LHCN-M2 (cell line): ENCODE measurements around the gene ARHGAP42. TPM values are rescaled to one million over a fixed set of nuclear protein-coding genes. Genes with fewer than 3 reads are reported as not detected.
A peak's percentile ranks its signal among the peaks of the same experiment; 100 is the strongest.

Experiments
- DNase-seq: peaks from one replicate; pipeline ENCODE4 v3.0.0-alpha.2; 2012; ENCODE audit warnings: low read depth
- total RNA-seq: library from RNA; depleted of rRNA; stranded (reverse); fragments of >200 nt; gene quantifications from 2 replicates; pipeline ENCODE4 v1.2.3, GENCODE V29; 2014

Gene ARHGAP42
- total RNA-seq, 1 experiment from 2014 or later: 10.3 TPM

DNA sequence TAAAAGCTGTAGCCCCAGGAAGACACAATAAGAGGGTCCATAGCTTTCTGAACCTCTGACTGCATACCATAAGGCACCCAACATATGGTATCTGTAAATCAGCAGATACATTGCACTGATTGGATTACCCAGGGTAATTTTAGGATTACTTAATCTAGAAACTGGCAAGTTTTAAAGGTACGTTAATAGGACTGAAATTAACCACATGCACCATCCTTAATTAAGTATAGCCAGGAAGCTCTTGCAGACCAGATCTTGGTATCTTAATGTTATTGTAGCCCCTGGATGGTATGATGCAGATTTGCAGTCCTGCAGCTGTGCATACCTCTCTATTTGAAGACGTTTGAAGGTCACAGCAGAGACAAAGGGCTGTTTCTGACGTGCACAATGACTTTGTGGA is 72.8 kb downstream of the ARHGAP42 start:
- no peak for DNase-seq

DNA sequence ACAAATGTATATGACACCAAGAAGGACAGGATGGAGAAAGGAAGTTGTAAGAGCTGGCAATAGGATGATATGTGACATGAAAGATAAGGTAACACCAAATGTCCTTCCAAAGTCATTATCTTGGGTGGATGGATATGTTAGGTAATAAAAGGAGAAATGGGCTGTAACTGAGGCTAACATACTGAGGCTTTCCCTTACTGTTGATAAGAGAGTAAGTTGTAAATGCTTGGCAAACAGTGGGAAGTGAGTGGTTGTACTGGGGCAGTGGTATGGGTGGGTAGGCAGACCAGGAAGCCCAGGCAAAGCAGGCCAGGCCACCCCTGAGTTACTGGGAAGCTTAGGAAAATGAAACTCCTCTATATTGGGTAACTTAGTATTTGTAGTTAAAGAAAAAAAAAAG is 73.7 kb downstream of the ARHGAP42 start:
- DNase-seq: no peak

DNA sequence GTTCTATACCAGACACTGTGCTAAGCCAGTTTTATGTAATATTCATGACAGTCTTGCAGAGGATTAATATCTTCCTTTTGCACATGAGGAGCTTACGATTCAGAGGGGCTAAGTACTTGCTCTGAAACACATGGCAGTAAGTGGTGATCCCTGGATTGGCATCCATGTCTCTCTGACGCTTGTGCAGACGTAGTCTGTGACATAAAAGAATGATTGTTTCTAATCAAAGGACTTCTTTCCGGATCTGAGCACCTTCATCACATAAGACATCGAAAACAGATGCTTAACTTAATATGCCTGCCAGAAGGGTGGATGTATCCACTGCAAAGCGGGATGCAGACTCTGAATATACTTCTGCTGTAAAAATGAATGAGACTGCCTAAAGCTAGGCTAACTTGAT is 74.8 kb downstream of the ARHGAP42 start:
- no peak for DNase-seq

DNA sequence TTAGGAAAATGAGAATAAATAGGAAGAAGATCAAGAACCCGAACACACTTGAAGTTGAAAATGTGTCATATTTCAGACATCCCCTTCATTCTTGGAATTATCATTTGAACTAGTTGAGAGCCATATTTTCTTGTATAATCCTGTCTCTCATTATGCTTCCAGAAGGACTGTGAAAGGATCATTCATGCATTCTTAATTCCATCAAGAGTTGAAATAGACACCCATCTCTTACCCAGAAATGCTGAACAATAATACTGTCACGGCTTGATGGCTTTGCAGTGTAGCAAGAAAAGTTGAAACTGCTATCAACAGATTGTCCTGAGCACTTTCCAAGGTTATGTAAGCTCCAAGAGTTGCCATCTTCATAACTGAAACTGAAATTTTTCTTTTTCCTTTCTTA is 79.7 kb downstream of the ARHGAP42 start:
- DNase-seq: no peak

DNA sequence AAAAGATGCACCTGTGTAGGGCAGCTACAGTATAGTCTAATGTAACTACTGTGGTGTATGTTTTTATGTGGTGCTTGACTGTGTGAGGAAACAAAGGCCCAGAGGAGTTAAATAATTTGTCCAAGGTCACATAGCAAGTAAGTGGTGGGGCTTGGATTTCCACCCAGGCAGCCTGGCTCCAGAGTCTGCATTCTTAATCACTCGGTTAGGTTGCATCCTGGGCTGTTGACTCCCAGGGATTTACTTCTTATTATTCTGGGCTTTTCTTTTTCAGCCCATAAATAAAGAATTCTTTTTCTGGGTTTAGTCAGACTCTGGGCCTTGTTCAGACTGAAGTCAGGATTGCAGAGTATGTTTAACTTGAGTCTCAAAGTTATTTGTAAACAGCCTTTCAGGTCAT is 82.1 kb downstream of the ARHGAP42 start:
- no peak for DNase-seq

DNA sequence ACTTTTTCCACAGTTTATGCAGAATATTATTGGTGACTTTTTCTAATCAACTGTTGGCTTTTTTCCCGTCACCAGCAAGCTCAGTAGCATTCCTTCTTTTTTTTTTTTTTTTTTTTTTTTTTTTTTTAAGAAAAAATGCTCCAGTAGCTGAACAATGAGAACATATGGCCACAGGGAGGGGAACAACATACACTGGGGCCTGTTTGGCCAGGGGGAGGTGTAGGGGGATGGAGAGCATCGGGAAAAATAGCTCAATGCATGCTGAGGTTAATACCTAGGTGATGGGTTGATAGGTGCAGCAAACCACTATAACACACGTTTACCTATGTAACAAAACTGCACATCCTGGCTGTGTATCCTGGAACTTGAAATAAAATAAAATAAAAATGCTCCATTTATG is 82.5 kb downstream of the ARHGAP42 start:
- no peak for DNase-seq

DNA sequence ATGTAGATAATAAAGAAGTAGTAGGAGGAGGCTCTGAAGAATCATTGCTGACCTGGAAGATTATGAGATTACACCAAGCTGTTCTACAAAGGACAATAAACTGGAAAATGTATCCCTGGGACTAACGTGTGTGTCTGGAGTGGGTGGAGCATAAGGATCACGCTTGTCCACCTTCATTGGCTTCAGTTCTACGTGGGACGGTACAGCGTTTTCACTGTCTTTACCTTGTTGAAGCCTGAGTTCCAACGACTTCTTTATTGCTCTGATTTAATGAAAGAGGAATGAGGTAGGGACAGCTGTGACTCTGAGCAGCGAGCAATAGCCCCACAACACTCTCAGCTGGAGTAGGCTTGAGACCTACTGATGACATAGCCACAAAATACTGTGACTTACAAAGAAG is 87.0 kb downstream of the ARHGAP42 start:
- DNase-seq: no peak

DNA sequence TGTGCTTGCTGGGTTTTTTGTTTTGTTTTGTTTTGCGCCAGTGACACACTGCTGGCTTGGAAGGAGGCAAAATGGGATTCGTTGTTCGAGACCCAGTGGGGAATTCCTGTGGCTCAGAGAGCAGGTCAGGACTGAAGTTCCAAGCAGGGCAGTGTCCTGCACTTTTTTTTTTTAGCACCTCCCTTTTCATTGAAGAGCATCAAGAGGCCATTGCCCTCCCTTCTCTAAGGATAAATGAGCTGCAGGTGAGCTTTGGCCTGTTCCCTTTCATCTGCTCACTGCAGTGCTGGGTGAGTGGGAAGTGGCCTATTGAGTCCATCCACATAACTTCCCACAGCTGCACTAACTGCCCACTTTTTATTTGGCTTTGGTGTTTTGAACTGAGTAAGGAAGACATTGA is 87.8 kb downstream of the ARHGAP42 start:
- DNase-seq: no peak

DNA sequence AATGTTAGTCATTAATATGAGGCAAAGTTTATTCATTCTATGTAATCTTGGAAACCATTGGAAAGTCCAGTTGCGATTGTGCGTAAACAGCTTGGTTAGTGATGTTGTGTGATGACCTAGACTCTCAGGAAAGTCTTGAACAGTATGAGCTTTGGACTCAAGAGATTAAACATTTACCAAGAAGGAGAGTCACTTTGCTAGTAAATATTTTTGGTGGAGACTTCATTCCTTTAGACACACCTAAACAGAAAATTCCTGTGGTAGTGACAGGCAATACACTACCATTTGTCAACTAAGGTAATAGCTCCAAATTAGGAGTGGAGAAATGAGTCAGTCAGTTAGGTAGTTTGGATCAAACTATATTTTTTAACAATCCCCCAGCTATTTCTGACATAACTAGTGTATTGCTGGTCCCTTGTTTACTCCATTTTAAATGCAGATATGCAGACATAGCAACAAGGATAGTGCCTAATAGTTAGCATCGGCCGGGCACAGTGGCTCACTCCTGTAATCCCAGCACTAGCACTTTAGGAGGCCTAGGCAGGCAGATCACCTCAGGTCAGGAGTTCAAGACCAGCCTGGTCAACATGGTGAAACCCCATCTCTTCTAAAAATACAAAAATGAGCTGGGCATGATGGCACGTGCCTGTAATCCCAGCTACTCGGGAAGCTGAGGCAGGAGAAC is 89.3 kb downstream of the ARHGAP42 start:
- DNase-seq: no peak

DNA sequence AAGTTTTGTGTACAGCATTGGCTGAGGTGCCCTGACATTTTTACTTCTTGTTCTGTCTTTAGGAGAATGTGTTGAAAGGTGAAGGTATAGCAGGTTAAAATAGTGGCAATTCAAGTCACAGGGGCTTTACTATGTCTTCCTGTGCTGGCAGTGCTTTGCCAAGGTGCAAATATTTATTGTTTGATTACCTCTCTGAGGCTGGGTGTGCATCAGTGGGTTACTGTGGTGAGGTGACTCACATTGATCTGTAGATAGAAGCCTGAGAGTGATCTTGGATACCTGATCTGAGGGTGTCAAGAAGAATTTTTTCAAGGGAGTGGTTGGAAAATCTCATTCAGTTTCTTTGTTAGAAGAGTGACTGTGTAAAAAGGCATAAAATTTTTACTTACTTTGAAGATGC is 90.0 kb downstream of the ARHGAP42 start:
- no peak for DNase-seq

DNA sequence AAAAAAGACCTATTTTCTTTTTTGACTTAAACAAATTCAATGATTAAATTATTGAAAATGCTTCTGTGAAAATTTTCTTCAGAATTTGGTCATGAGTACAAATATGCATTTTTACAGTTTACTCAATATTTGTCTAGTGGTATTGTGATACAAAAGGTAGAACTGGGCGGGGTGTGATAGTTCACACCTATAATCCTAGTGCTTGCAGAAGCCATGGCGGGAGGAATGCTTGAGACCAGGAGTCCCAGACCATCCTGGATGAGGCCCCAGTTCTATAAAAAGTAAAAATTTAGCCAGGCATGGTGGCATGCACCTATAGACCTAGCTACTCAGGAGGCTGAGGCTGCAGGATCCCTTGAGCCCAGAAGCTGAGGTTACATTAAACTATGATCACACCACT is 90.6 kb downstream of the ARHGAP42 start:
- DNase-seq: no peak

DNA sequence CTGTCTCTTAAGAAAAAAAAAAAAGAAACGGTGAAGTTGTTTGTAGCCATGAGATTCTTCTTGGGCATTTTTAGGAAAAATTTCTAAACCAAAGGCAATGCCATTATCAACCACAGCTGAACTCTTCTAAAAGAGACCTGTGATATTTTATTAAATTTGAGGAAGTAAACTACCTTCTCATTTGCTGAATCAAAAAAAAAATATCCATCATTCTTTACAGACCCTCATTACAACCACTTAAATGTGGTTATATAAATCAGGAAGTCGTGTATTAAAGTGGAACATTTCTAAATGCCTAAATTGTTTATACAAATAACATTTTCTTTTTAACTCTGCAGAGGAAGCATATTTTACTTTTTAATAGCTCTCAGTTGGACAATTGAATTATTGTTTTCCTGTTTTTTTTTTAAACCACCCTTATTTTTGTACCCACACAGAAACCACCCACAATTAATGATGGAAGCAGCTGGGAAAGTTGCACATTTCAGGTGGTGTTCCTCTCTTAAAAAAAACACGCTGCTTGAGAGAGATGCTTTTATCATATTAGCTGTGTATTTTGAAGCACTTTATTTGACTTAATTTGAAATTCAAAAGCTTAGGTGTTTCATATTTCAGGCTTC is 91.2 kb downstream of the ARHGAP42 start:
- peak; percentile 56 for DNase-seq

DNA sequence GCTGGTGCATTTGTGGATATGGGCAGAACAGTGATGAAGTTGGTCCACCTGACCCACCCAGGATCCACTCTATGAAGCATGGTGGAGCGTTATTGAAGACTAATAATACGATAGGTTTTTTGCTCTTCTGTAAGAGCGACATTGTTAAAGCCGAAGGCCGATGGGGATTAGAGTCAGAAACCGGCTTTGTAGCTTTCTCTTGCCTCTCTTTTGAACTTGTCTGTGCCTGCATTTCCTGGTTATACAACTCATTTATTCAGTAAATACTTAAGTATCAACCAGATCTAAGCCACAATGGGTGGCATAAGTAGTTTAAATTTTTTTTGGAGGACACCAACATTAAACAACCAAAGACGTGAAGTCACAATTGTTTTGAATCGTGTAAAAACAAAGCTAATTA is 93.4 kb downstream of the ARHGAP42 start:
- no peak for DNase-seq

DNA sequence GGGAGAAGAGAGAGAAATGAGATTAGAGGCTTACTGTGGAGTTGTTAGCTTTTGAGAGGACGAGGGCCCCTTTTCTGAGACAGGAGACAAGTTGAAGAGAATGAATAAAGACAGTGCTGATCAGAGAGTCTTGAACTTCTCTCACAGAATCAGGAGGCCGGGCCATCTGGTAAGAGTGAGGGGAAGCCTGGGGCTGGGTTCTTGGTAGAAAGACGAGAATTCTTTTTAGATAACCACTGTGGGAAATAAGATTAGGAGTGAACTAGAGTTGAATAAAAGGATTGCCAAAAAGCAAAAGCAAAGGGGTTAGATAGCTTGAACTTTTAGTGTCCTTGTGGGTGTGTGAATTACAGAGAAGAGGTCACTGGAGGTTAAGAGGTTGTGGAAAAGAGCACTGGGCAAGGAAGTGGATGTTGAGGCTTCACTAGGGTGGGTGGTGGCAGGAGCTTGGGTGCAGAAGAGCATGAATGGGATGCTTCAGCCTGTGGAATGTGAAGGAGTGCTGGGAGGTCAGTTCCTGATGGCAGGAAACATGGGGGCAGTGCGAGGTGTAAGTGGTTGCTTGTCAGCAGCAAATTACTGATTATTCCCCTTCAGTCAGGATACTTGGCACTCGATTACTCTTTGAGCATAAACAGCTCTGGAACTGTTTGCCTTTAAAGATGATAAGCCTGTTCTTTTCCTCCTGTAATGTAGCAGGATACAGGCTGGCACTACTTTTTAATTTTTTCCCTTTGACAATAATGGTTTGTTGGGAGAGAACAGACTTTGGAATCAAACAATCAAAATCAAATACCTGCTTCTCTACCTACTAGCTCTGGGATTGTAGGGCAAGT is 98.3 kb downstream of the ARHGAP42 start:
- DNase-seq: no peak

DNA sequence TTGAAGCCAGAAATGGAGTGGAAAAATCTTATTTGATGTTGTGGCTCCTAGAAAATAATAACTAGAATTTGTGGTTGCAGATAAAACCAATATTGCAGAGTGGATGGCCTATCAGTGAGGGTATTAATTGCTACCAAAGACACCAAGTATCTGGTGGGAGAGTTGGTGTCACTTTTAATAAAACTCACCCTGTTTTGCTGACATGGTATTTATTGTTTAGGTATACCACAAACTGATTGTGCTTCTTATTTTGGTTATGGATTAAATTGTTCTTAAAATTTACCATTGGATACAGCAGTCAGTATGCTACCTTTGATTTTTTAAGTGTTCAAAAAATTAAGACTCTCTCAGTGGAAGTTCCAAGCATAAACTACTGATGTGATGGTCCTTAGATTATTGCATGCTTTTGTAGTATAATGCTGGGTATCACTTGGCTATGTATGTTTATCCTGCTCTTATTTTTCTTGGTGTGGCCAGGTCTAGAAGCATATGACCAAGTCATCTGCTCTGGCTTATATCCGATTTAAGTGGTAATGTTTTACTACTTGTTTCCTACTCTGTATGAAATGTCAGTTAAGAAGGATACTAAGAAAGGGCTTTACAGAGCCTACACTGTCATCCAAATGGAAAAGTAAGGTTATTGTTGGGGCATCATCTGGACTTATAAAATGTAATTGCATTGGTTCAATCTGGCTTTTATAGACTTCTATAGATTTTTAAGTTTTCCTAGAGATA is 101.6 kb downstream of the ARHGAP42 start:
- no peak for DNase-seq

DNA sequence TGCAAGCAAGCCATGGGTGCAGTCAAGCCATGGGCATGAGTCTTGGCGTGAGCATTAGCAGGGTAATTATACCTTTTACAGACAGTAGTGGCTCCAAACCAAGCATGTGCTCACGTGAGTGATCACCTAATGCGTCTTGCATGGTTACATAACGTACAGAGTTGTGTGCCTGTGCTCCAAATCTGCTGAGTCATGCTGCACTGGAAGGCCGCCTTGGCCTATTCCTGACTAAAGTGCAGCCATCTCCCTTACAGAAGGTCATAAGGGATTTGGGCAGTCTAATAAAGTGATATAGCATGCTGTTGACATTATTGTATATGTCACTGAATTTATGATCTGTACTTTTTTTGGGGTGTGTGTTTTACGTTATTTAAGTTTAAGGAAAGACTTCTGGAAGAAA is 102.4 kb downstream of the ARHGAP42 start:
- DNase-seq: no peak

DNA sequence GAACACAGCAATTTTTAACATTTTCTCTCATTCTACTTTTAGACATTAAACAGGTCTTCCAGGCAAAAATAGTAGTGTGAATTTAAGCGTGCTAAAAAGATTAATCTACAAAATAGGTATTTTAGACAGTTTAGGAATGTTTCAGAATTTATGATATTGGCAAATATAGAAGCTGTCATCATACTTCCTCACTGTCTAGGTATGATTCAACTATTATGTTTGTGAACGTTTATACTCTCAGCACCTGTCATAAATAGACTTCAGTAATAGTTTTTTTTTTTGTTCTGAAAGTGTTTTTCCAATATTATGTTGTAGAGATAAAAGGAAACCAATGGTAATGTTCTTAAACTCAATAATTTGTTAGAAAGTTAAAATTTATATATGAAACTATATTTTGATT is 103.0 kb downstream of the ARHGAP42 start:
- DNase-seq: no peak

DNA sequence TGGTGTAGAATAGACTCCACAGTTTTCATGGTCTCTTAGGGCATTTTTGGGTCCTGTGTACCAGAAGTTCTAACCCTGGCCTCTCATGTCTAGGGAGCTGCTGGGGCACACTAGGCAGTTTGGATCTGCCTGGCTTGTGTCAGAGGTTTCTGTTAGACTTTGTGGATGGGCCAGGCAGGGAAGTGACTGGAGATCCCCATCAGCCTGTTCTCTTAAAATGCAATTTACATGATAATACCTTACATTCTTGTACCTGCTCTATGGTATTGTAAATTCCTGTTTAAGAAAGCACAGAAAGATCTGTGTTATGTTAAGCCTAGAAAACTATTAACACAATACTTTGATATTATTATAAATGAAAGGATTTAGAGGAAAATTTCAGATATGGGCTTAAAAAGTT is 104.0 kb downstream of the ARHGAP42 start:
- no peak for DNase-seq

DNA sequence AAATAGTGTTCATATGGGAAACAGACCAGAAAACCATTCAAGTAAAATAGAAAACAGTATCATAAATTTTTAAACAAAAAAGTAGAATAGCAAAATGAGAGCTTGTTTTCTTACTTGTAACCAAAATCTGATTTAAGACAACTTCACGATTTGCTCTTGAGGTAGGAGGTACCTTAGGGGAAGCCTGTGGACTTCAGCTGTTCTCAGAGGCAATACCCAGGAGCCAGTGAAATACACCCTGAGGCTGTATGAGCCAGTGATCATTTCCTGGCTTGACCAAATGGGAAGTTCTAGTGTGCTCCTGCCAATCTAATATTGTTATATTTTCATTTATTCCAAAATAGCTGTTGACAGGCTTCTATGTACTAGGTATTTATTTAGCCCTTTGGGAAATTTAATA is 104.8 kb downstream of the ARHGAP42 start:
- no peak for DNase-seq

DNA sequence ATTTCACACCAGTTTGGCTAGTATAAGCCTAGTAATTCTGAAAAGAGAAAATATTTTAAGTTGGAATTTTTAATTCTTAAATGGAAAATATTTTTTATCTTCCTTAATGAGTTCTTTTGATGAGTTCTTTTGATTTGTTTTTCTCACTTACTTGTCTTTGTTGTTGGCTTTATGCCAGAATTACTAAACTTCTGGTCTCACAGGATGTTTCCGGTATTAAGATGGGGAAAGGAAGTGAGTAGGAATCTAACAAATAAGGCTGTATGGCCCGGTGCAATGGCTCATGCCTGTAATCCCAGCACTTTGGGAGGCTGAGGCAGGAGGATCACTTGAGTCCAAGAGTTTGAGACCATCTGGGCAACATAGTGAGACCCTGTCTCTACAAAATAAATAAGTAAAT is 106.4 kb downstream of the ARHGAP42 start:
- DNase-seq: no peak

DNA sequence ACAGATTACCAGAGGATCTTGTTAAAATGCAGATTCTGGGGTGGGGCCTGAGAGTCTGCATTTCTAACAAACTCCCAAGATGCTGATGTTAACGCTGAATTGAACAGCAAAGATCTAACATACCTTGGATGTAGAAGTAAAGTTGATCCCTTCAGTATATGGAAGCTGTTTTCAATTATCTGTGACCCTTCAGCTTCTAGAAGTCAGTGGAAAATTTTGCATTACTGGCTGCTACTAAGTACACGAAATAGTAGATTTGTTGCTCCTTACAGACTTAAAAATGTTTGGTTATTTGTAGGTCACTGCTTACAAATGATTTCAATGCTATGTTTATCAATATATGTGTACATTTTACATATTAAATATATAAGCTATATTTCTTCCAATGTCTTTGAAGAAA is 107.4 kb downstream of the ARHGAP42 start:
- no peak for DNase-seq

DNA sequence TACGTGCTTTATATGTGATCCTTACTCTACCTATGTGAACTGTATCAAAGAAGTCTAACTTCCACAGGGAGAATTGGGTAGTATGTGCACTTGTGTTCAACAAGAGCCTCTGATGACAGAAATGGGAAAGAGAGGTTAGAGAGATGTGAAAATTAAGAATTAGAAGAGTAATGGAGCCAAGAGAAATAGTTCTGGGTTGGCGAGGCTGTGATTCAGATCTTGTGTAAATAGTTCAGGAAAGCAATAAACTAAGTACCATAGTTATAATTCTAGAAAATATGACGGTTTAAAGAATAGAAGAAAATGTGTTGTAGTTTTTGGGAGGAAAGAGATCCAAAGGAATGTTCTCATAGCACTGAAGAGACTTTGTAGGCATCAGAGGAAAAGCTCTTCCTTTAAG is 112.4 kb downstream of the ARHGAP42 start:
- DNase-seq: no peak
